Umbilical cord (tissue), 2 donors: ENCODE data around the gene PTCH2. TPM values are rescaled to one million over a fixed set of nuclear protein-coding genes. Genes with fewer than 3 reads are reported as not detected.

Source experiments
- DNase-seq: peaks from one replicate; pipeline ENCODE4 v3.0.0-alpha.2; 2015; ENCODE audit warnings: low spot score
- total RNA-seq: library from RNA; depleted of rRNA; stranded (reverse); fragments of >200 nt; gene quantifications from one replicate; pipeline ENCODE4 v1.2.3, GENCODE V29; 2014; ENCODE audit warnings: low replicate concordance; ENCODE audit not compliant: insufficient read depth

Gene PTCH2, protein sequence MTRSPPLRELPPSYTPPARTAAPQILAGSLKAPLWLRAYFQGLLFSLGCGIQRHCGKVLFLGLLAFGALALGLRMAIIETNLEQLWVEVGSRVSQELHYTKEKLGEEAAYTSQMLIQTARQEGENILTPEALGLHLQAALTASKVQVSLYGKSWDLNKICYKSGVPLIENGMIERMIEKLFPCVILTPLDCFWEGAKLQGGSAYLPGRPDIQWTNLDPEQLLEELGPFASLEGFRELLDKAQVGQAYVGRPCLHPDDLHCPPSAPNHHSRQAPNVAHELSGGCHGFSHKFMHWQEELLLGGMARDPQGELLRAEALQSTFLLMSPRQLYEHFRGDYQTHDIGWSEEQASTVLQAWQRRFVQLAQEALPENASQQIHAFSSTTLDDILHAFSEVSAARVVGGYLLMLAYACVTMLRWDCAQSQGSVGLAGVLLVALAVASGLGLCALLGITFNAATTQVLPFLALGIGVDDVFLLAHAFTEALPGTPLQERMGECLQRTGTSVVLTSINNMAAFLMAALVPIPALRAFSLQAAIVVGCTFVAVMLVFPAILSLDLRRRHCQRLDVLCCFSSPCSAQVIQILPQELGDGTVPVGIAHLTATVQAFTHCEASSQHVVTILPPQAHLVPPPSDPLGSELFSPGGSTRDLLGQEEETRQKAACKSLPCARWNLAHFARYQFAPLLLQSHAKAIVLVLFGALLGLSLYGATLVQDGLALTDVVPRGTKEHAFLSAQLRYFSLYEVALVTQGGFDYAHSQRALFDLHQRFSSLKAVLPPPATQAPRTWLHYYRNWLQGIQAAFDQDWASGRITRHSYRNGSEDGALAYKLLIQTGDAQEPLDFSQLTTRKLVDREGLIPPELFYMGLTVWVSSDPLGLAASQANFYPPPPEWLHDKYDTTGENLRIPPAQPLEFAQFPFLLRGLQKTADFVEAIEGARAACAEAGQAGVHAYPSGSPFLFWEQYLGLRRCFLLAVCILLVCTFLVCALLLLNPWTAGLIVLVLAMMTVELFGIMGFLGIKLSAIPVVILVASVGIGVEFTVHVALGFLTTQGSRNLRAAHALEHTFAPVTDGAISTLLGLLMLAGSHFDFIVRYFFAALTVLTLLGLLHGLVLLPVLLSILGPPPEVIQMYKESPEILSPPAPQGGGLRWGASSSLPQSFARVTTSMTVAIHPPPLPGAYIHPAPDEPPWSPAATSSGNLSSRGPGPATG
- 0.72 TPM for total RNA-seq

DNA sequence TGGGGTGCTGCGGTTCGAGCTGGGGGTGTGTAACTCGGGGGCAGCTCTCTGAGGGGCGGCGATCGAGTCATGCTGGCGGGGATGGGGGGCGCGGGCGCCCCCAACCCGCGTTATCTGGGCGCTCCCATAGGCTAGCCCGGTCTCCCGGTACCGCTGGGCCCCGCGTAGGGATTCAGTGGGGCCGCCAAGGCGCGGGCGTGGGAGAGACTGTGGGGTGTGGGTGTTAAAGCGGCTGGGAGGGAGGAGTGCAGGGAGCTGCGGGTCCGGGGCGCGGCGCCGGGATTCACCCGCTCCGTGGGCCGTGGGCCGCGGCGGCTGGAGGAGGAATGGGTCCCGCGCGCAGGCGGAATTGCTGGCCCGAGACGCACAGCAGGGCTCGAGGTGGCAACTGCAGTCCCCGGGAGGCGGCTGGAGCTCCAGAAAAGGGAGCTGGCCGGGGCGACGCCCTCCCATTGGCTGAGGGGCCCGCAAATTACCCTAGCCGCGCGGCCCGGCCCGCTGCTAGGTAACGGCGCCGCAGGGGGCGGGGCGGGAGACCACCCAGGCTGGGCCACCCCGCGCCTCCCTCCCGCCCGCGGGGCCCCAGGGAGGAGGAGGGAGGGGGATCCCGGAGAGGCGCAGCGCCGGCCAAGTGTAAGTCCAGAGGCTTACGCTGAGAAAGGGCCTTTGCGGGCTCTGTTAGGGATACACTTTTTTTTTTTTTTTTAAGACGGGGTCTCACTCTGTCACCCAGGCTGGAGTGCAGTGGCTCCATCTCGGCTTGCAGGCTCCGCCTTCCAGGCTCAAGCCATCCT is at the start of gene PTCH2:
TSS of gene PTCH2 (minus strand) at position 392 of the 794 bp plus-strand sequence. CDS start at position 71, 321 bp downstream.
- peak; percentile 73 for DNase-seq

DNA sequence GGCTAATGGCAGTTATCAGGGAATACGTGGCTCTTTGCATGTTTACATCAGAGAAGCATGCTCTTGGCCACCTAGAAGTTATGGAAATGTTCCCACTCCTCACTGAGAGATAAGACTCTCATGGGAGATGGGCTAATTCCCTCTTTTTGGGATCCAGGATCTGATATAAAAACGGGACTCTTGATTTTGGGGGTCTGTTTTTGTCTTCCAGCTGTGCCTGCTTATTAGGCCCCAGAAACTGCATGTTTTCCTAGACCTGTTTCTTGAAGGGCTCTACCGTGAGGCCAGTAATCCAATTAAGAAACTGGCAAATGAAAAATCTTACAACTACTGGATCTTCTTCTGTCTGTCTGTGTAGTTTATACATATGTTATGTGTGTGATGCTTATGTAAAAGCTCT is 47.0 kb upstream of the PTCH2 start:
- no peak for DNase-seq

GRCh38 chr1:44885406-44885805 is 42.4 kb upstream of the PTCH2 start:
- no peak for DNase-seq

- DNase-seq, result peak; percentile 15
Measured at GRCh38 chr1:44884746-44885145, 41.7 kb upstream of the PTCH2 start.

DNA sequence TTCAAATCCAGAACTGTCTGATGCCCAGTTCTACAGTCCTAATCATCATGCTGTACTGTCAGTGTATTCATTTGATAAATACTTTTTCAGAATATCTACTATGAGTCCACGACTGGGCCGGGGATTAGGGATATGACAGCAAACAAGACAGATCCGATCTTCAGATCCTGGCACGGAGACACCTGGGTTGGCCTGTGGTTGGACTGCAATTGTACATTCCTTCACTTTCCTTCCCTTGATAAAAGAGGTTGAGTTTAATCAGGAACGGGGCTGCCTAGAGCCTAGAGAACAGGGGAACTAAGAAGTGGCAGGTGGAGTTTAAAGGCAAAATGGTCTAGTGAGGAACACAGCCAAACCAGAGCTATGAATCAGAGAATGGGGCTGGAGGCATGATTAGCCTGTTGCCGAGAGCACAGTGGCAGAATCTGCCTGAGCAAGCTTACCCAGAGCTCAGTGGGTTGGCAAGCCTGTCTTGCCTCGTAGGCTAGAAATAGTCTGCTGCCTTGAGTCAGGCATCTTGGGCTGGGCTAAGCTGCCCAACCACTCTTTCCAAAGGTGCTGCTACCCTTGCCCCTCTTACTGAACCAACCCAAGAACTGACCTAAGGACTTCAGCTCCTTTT is 38.1 kb upstream of the PTCH2 start:
- no peak for DNase-seq

GRCh38 chr1:44874155-44874554 is 31.1 kb upstream of the PTCH2 start:
- DNase-seq, result no peak

DNA sequence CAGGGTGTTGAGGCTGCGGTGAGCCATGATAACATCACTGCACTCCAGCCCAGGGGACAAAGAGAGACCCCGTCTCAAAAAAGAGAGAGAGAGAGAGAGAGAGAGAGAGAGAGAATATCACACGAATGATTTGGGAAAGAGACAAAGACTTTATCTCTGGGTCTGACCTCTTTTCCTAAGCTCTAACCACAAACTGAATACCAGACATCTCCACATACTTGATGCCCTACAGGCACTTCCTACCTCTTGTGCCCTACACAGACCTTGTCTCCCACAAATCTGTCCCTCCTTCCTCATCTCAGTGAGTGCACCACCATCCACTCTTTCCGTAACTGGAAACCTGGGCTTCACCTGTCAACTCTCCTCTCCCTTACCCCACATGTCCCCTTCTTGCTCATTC is 27.0 kb upstream of the PTCH2 start:
- no peak for DNase-seq

- DNase-seq, result no peak
Measured at GRCh38 chr1:44867801-44868200, 24.7 kb upstream of the PTCH2 start.

DNA sequence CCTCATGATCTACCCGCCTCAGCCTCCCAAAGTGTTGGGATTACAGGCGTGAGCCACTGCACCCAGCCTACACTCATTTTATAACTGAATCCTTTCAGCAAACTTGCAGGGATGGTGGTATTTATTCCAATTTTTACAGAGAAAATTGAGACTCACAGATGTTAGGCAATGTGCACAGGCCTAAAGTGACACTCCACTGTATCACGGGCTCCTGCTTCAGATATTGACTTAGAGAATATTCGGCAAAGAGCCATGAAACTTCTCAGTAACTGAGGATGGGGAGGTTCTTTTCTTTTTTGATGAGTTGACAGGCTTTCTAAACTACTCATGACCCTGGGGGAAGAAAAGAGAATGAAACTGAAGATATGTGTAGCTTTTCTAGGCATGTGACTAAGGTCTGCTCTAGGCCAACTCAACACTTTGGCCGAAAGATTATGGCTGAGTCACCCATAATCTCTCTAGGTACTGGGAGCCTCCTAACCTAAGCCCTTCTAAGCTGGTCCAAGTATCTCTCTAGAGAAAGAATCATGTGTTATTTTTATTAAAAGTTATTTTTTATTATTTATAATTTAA is 19.9 kb upstream of the PTCH2 start:
- peak; percentile 68 for DNase-seq

GRCh38 chr1:44860891-44861425 is 17.9 kb upstream of the PTCH2 start:
- no peak for DNase-seq

GRCh38 chr1:44860331-44860730 is 17.3 kb upstream of the PTCH2 start:
- DNase-seq, result no peak

- DNase-seq, result no peak
Measured at GRCh38 chr1:44857446-44857845, 14.4 kb upstream of the PTCH2 start.

GRCh38 chr1:44855742-44856141 is 12.7 kb upstream of the PTCH2 start:
- no peak for DNase-seq

GRCh38 chr1:44854970-44855369 is 11.9 kb upstream of the PTCH2 start:
- DNase-seq, result no peak

GRCh38 chr1:44853201-44853600 is 10.1 kb upstream of the PTCH2 start:
- DNase-seq, result no peak

DNA sequence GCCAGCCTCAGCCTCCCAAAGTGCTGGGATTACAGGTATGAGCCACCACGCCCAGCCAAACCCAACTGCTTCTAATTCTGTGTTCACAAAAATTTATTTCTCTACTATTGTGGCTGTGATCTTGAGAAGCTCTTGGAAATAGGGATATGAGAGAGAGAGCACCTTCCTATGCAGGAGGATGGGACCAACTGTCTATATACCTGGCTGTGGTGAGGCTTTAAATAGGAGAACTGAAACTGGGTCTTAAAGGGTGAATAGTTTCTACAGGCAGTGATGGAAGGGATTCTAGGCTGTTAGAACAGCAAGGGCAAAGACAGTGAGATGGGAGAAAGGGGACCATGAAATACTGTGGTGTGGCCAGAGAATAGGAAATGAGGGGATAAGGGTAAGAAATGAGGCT is 8.3 kb upstream of the PTCH2 start:
- no peak for DNase-seq

DNA sequence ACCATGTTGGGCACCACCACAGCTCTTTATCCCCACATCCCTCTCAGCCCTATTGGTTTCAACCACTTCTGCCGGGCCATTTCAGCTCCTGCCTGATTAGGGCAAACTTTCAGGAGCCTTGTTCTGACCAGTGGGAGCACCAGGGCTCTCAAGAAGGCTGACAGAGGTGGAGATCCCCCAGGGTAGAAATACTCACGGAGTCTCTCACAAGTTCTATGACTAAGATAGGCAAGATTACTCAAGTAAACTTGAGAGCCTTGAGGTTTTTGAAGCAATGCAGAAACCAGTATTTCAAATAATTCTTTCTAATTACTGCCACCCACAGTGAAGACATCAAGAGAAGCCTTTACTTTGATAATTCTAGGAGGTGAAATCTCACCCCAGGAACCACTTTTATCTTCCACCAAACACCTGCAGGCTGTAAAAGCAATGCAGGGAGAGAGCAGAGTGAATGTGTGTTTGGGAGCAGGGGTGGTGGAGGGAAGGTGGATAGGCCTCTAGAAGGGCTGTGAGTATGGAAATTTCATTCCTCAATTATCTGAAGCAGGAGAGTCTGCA is 6.6 kb upstream of the PTCH2 start:
- DNase-seq, result no peak

- no peak for DNase-seq
Measured at GRCh38 chr1:44848456-44849181, 5.6 kb upstream of the PTCH2 start.

GRCh38 chr1:44847845-44848244 is 4.8 kb upstream of the PTCH2 start:
- no peak for DNase-seq
